B cell (primary cell): ENCODE measurements around the gene CLECL1. TPM values are rescaled to one million over a fixed set of nuclear protein-coding genes. Genes with fewer than 3 reads are reported as not detected.

Experiments
- ATAC-seq: fragments of 200-7000 bp; cut with Tn5 transposase; one replicate; pipeline ENCODE4 v1.10.0; 2021; ENCODE audit warnings: low read depth, mild to moderate bottlenecking, moderate number of reproducible peaks, moderate library complexity
- CTCF ChIA-PET: fragments of 350-600 bp; sonication (Branson Sonifier 250); formaldehyde crosslinking; loops from one replicate; lab custom pipeline; 2021; ENCODE audit warnings: antibody characterized with exemption, inconsistent platforms; lab: Charles Lee
- POLR2A ChIA-PET: fragments of 350-600 bp; sonication (Branson Sonifier 250); formaldehyde crosslinking; loops from one replicate; lab custom pipeline; 2021; ENCODE audit warnings: antibody characterized with exemption; lab: Charles Lee
- DNase-seq: peaks from one replicate; pipeline ENCODE4 v3.0.0; 2013
- H2AFZ ChIP-seq: 2 replicates; pipeline ENCODE4 v1.6.1; 2012; ENCODE audit warnings: mild to moderate bottlenecking, low read depth, low read length; ENCODE audit not compliant: insufficient read depth, poor library complexity, severe bottlenecking
- H3K27ac ChIP-seq, 2 donors: 1 replicate in 1 of 2; 2 replicates in 1 of 2; pipeline ENCODE4 v1.5.1; 2012 to 2013; ENCODE audit warnings: low read length in 2 of 2, mild to moderate bottlenecking in 2 of 2, moderate library complexity in 1 of 2
- H3K27me3 ChIP-seq, 4 experiments: fragments of 200-600 bp in 1 of 4; sonication (generic) in 1 of 4; replicated peaks in 1 of 4; 1 replicate in 2 of 4; 2 replicates in 2 of 4; pipeline versions ENCODE4 v1.6.1 to v1.7.0; 2013 to 2016; ENCODE audit warnings: low read length in 3 of 4, mild to moderate bottlenecking in 2 of 4, mixed read lengths in 1 of 4, moderate library complexity in 1 of 4; ENCODE audit not compliant: insufficient read depth in 4 of 4, control insufficient read depth in 3 of 4; ENCODE audit errors: control extremely low read depth in 1 of 4
- H3K36me3 ChIP-seq, 2 experiments: replicated peaks in 1 of 2; 1 replicate in 1 of 2; 2 replicates in 1 of 2; pipeline versions ENCODE4 v1.6.1 to v1.7.1; 2013; ENCODE audit warnings: low read length in 1 of 2; ENCODE audit not compliant: insufficient read depth in 2 of 2, control insufficient read depth in 1 of 2; ENCODE audit errors: control extremely low read depth in 1 of 2, extremely low read depth in 1 of 2
- H3K4me1 ChIP-seq, 2 donors: fragments of 200-600 bp in 1 of 2; sonication (generic) in 1 of 2; 1 replicate in 1 of 2; 2 replicates in 1 of 2; pipeline versions ENCODE4 v1.5.1 to v1.6.1; 2013 to 2017; ENCODE audit warnings: low read length in 2 of 2; ENCODE audit not compliant: control insufficient read depth in 2 of 2, insufficient read depth in 2 of 2
- H3K4me2 ChIP-seq: replicated peaks from 2 replicates; pipeline ENCODE3; 2012; ENCODE audit warnings: mild to moderate bottlenecking, low read depth, low read length; ENCODE audit not compliant: poor library complexity, severe bottlenecking
- H3K4me3 ChIP-seq, 5 experiments: fragments of 200-600 bp in 1 of 5; sonication (generic) in 1 of 5; 1 replicate in 3 of 5; 2 replicates in 2 of 5; pipeline versions ENCODE4 v1.5.1 to v1.7.0; 2011 to 2016; ENCODE audit warnings: low read length in 4 of 5, mild to moderate bottlenecking in 4 of 5, low read depth in 2 of 5, control low read depth in 1 of 5, moderate library complexity in 1 of 5; ENCODE audit not compliant: insufficient read depth in 1 of 5; ENCODE audit errors: control extremely low read depth in 1 of 5, extremely low read depth in 1 of 5
- H3K79me2 ChIP-seq: fragments of 200-600 bp; sonication (generic); one replicate; pipeline ENCODE4 v1.6.0; 2016; ENCODE audit warnings: low read length; ENCODE audit not compliant: control insufficient read depth, insufficient read depth
- H3K9ac ChIP-seq: fragments of 200-600 bp; sonication (generic); 2 replicates; pipeline ENCODE4 v1.6.1; 2017; ENCODE audit warnings: mild to moderate bottlenecking, low read length, moderate library complexity
- H3K9me3 ChIP-seq, 3 donors: one replicate each; pipeline versions ENCODE4 v1.6.1 to v1.7.1; 2013; ENCODE audit warnings: low read length in 2 of 3; ENCODE audit not compliant: control insufficient read depth in 2 of 3, insufficient read depth in 1 of 3; ENCODE audit errors: control extremely low read depth in 1 of 3
- H4K20me1 ChIP-seq: 2 replicates; pipeline ENCODE4 v1.6.0; 2012; ENCODE audit warnings: mild to moderate bottlenecking, low read length; ENCODE audit not compliant: insufficient read depth, control insufficient read depth, poor library complexity, severe bottlenecking
- H3K27ac Mint-ChIP-seq: one replicate; pipeline ENCODE4 v1.8.0; 2021; ENCODE audit warnings: mixed read lengths
- H3K27me3 Mint-ChIP-seq: one replicate; pipeline ENCODE4 v1.8.0; 2021; ENCODE audit warnings: mixed read lengths
- H3K4me1 Mint-ChIP-seq: one replicate; pipeline ENCODE4 v1.8.0; 2021; ENCODE audit warnings: mixed read lengths
- H3K4me3 Mint-ChIP-seq: one replicate; pipeline ENCODE4 v1.8.0; 2021; ENCODE audit warnings: mixed read lengths
- H3K9me3 Mint-ChIP-seq: one replicate; pipeline ENCODE4 v1.8.0; 2022; ENCODE audit warnings: mixed read lengths; ENCODE audit not compliant: insufficient read depth
- CTCF ChIP-seq: fragments of 200-600 bp; IDR thresholded peaks from one replicate; pipeline ENCODE4 v1.8.0; 2022; ENCODE audit warnings: antibody characterized with exemption, mild to moderate bottlenecking
- EZH2 ChIP-seq: IDR thresholded peaks from 2 replicates; pipeline ENCODE4 v1.6.1; 2012; ENCODE audit warnings: borderline replicate concordance, low read depth, mild to moderate bottlenecking, moderate library complexity, low read length; ENCODE audit not compliant: insufficient read depth, poor library complexity, severe bottlenecking
- WGBS: methylation state at CpG from one replicate; pipeline ENCODE4 v1.1.5; 2013; ENCODE audit warnings: missing lambda C conversion rate; ENCODE audit not compliant: insufficient coverage; 5-methylcytosine and 5-hydroxymethylcytosine counted together
- intact Hi-C: fragments of 100-400 bp; cut with micrococcal nuclease; formaldehyde crosslinking; loops from one replicate; pipeline ENCODE4 v1.10.0; 2022
- polyA plus RNA-seq: library from polyadenylated mRNA; depleted of rRNA; stranded (reverse); fragments of >200 nt; gene quantifications from 2 replicates; pipeline ENCODE4 v1.2.3, GENCODE V29; 2012
- total RNA-seq, 2 donors: library from RNA; stranded (reverse); fragments of 120-200 nt in 1 of 2; gene quantifications; 1 replicate in 1 of 2; 2 replicates in 1 of 2; pipeline versions ENCODE4 v1.2.3 to v1.2.4, GENCODE V29; 2013 to 2022

The CLECL1 gene
- total and polyA plus RNA-seq, 2 donors (not counting 1 experiment from before 2014, with no cell fraction given): 30.7 to 51.4 TPM

GRCh38 chr12:9725213-9725870, 7.6 kb downstream of the CLECL1 start:
- intact Hi-C loops: no loop called here
- Histone ChIP-seq H3K36me3 (no peaks in the 10 kb centered on the region), H3K4me3 (peak overlapping the region in 1 of 5 experiments; percentile 30), H3K27me3 (no peaks in the 10 kb centered on the region), H3K79me2 (peaks cover 77% of the 10 kb centered on the region), H4K20me1 (no peaks in the 10 kb centered on the region), H3K9ac (peak overlapping the region; percentile 15), H3K4me2 (peak overlapping the region; percentile 55), H3K4me1 (peaks cover 41 to 68% of the 10 kb centered on the region in 2 donors), H3K27ac (peak overlapping the region; percentile 16 to 91), H2AFZ (no peak overlapping the region), H3K9me3 (no peaks in the 10 kb centered on the region)
- POLR2A ChIA-PET: interaction anchor here (0.8 to 0.9 kb wide), 2 partner anchors 11 to 25 kb away, joined by 3 read pairs; no protein-coding TSS in a partner anchor
- no peak for ATAC-seq
- no peak for DNase-seq
- no peaks in the 10 kb centered on the region for H3K27me3 Mint-ChIP-seq
- peak overlapping the region; percentile 44 for H3K4me3 Mint-ChIP-seq
- peak overlapping the region; percentile 69 for H3K27ac Mint-ChIP-seq
- WGBS: no CpG with 5 or more reads among the region's 2 CpGs
- TF ChIP-seq CTCF (no peak), EZH2 (no peak)
- H3K9me3 Mint-ChIP-seq: no peaks in the 10 kb centered on the region
- CTCF ChIA-PET: interaction anchor here (0.7 to 3.2 kb wide), 10 partner anchors 10 to 66 kb away, joined by 3 to 18 read pairs (median 4); no protein-coding TSS in a partner anchor
- peaks cover 76% of the 10 kb centered on the region for H3K4me1 Mint-ChIP-seq

GRCh38 chr12:9724023-9724422, 8.9 kb downstream of the CLECL1 start:
- H3K9ac ChIP-seq: peak overlapping the region; percentile 27

More at GRCh38 chr12:9724023-9724422, 8.9 kb downstream of the CLECL1 start:
- intact Hi-C loops: no loop called here
- peaks cover 76% of the 10 kb centered on the region for H3K4me1 Mint-ChIP-seq
- peaks cover 70% of the 10 kb centered on the region for H3K79me2 ChIP-seq
- no peaks in the 10 kb centered on the region for H3K27me3 ChIP-seq
- H3K27ac Mint-ChIP-seq: peak overlapping the region; percentile 91
- no peak for DNase-seq
- TF ChIP-seq CTCF: no peak
- no peak for TF ChIP-seq EZH2
- H3K4me3 ChIP-seq: peak overlapping the region in 2 of 5 experiments; percentile 11 to 24
- H3K4me2 ChIP-seq: peak overlapping the region; percentile 64
- H3K9me3 ChIP-seq: peaks cover 0 to 4% (median 0%) of the 10 kb centered on the region in 3 donors
- H2AFZ ChIP-seq: no peak overlapping the region
- H4K20me1 ChIP-seq: no peaks in the 10 kb centered on the region
- no peaks in the 10 kb centered on the region for H3K36me3 ChIP-seq
- WGBS: no CpG with 5 or more reads among the region's 1 CpG
- H3K4me3 Mint-ChIP-seq: peak overlapping the region; percentile 42
- ATAC-seq: no peak
- POLR2A ChIA-PET: interaction anchor here (0.7 kb wide), 1 partner anchor 63 kb away, joined by 6 read pairs; no protein-coding TSS in a partner anchor
- no peaks in the 10 kb centered on the region for H3K27me3 Mint-ChIP-seq
- peak overlapping the region; percentile 88 to 91 for H3K27ac ChIP-seq
- H3K9me3 Mint-ChIP-seq: no peaks in the 10 kb centered on the region
- peaks cover 54 to 75% of the 10 kb centered on the region in 2 donors for H3K4me1 ChIP-seq
- CTCF ChIA-PET: interaction anchor here (0.9 to 3.2 kb wide), 6 partner anchors 8 to 74 kb away, joined by 3 to 18 read pairs (median 6); no protein-coding TSS in a partner anchor
